Measurements from ENCODE around the gene EXOC4.

The EXOC4 gene

DNA sequence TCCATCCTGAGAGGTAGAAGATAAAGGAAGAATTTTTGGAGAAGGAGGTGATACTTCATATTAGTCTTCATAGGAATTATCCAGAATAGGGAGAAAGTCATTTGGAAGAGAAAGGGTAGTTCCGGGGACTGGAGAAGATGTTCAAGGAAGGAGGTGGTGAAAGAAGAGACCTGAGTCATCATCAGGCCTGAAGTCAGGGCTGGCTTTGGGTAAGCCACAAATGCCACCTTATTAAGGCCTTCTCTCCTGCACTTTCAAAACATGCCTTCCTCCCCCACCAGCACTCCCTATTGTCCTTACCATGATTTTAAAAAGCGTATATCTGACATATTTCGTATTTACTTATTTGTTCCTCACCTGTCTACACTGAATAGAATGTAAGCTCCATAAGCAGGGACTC lies 762.1 kb downstream of the EXOC4 start:
- DNase-seq = no peak

DNA sequence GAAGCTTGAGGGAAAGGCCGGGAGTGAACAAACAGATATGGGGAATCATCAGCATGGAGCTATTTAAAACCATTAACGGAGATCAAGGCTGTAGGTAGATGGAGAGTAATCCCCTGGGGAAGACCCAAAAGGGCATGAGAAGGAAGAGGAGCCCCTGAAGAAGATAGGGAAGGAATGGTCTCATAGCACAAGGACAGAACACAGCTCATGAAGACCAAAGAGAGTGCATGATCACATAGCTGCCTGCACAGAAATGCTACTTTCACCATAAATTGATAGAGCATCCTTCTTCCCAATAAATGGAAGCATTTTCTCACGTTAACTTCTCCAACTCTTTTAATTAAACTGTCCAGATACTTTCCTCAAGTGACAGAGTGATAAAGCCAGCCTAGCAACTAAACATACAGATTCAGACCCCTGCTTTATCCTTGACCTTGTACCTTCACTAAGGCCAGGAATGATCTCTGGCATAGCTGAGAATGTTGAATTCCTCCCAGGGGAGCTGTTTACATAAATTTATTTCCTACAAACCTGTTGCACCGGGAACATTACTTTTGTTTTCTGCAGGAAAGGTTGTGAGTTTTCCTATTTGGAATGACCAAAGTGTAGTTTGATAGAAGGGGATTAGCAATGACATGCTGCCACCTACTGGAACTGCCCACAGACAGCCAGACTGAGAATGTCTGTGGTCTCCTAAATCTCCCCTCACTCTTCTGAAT lies 763.5 kb downstream of the EXOC4 start:
- DNase-seq = peak; percentile 6

DNA sequence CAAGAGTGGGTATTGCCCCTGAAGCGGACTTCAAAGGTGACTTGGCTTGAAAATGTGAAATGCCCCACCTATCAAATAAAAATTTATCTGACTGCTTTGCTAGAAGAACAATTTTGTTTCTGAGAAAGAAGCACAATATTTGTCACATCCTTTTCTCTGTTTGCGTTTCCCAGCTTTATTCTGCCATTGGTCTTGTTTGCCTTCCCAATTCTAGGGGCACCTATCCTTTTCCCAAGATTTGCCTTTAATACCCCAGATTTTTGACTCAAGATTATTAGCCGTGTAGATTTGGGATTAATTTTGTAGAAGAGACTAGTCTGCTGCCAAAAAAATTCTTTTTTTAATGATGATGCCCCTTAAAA lies 764.0 kb downstream of the EXOC4 start:
- DNase-seq = no peak

DNA sequence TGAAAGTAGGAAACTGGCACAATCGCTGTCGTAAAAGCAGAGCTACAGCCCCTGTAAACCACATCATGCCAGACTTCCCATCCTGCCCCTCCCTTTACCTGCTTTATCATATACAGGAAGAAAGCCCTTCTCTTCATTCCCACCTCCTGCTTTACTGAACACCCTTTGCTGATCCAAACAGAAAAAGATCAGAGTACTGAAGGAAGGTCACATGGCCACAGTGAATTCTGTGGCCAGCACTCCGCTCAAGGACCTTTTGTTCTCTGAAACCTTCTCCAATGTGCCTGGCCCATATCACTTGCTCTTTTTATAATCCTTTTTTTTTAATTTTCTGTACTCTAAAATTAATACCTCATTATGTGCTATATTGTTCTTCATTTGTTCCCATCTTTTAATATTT lies 765.4 kb downstream of the EXOC4 start:
- DNase-seq = no peak

DNA sequence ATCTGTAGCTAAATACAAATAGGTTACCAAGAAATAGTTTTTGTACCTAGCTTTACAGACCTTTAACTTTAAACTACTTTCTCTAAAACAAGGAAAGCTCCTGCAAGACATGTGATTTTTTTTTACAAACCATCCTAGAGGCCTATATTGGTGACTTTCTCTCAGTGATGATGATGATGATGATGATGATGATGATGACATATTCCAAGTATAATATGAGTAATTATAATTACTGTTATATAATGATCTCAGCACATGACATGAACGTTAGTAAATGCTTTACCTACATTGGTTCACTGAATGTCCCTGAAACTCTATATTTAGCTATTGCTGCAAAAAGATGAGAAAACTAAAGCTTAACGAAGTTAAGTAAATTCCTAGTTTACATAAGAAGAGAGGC lies 766.4 kb downstream of the EXOC4 start:
- DNase-seq = no peak

DNA sequence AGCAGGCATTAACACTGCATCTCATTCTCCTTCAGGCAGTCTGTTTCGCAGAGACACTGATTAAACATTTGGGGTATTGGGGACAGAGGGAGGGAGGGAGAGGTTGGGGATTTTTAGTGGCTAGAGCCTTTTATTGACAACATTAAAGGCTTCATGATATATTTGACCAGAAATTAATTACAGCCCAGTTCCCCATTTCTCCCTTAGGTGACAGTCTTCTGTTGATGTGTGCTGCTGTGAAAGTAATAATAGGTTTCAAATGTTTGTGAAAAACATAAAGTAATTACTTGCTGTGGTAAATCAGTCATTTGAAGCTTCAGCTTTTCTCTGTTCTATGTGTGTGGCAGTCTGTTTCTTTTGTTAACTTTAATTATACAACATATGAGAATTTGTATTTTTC lies 769.0 kb downstream of the EXOC4 start:
- DNase-seq = no peak

DNA sequence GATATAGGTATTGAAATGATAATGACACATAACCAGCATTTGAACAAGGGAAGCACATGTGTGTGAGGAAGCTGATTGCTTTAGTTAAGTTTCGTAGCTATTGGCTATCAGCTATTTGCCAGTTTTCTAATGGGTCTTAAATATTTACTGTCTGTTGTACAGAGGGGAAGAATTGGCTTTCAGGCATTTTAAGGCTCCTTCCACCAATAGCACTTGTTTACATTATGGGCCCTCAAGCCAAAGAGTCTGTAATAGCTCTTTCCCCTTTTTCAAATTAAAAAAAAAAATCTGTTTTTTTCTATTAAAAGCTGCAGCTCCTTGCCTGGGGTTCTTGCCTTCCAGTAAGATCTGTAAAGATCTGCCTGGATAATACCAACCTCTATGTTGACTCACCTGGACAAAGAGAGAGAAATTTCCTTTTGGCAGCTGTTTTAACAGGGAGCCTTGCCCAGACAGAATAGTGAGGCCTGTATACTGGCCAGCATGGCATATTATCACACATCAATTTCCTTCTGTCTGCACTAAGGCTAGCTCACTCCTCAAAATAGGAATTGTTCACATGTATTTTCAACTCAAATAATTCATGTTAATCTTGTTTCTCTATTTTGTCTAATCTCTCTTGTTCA lies 769.5 kb downstream of the EXOC4 start:
- DNase-seq = no peak

DNA sequence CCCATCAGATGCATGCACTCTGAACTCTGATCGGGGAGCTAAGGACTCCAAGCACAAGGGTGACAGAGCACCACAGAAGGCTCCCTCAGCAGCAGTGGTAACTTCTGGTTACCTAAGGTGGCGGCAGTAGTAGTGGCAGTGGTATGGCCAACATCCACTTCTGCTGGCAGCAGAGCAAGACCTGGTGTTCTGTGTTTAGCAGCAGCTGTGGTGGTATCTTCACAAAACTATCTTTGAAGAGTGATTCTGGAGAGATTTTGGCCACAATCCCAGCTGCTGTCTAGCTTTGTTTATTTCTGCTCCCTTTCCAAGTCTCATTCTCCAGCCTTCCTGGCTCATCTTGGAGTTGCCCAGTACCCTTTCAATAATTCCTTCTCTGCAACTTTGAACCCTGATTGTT lies 771.9 kb downstream of the EXOC4 start:
- no peak for DNase-seq

DNA sequence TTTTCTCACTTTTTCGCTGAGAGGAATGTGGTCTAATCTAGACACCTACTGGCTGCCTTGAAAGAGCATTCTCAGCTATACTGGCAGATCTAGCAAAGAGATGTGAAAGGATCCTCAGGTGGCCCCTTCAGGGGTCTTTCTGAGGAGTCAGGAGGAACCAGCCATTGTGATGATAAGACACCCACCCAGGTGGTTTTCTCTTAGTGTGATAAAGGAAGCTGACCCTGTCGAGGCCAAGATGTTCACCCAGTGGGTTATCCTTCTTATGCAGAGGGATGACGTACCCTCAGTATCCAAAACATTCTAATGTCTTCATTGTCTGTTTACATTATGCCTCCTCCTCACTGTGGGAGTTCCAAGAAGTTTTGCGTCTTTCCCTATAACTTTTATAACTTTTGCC lies 776.0 kb downstream of the EXOC4 start:
- DNase-seq = no peak

DNA sequence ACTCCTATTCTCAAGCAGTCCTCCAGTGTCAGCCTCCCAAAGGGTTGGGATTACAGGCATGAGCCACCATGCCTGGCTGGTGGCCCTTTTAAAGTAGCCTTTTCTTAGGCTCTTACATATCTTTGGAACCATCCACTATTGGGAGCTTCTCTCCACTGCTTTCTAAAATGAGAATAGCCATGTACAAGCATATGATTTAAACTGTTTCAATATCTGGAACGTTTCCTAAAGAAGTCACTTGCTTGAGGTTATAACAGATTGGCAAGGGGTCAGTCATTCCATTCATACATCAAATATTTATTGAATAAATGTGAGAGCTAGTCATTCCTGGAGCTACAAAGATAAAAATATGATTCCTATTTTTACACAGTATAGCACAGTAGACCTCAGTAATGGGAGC lies 776.9 kb downstream of the EXOC4 start:
- DNase-seq = no peak

DNA sequence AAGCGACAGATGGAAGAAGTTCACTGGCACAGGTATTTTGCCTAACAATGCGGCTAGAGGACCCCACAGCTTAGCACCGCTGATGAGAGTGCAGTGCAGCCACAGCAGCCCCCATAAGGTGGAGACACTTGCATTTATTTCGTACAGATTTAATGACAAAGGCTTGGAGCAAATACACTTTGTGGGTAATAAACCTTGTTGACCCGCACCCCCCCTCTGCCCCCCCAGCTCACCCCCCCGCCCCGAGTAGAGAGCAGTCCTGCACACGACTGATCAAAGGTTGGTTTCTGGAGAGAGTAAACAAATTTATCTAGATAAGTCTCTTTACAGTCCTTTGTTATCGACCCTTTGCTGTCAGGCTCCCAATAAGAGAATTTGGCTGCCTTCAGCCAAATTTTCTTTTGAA lies 777.6 kb downstream of the EXOC4 start:
- DNase-seq = no peak

DNA sequence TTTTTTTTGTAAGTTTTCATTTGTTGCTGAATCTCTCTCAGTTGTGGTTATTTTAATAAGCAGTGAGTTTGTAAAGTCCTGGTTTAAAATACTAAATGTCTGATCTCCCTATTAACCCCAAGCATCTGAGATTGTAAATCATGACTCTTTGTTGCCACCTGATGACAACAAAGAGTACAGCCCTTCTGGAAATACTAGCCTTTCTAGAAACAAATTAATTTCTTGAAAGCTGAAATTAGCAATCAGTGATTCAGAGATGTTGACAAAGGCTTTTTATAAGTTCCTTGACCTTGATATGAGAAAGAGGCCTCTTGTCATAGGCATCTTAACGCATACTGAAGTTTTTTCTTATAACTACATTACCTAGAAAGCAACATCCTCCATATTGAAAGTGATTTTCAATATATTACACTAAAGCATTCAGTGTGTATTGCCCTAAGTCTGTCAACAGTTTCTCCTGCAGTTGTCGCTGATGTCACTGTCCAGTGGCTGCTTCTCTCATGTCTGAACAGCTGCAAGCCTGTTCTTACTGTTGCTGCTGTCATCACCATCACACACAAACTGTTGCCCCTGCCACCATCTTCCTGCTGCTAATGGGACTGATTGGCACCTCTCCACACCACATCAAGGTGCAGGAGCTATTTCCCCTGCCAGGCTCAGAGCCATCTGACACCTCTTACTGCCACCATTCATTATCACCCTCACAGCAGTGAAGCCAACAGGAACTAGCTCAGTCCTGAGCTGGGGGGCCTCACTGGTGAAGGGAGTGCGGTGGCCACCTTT lies 779.1 kb downstream of the EXOC4 start:
- no peak for DNase-seq

DNA sequence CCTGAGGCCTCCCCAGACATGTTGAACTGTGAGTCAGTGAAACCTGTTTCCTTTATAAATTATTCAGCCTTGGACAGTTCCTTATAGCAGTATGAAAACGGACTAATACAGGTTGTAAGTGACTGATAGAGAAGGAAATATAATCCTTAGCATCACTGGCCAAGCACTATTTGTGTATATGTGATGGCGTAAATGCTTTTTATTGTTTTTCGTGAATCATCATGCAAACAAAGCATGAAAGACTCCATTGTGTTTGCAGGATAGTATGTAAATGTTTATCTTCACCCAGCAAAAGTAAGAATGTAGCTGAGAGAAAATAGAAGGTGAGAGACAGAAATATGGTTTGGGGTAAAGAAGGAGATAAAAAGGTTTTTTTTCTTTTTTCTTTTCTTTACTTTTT lies 781.8 kb downstream of the EXOC4 start:
- no peak for DNase-seq

DNA sequence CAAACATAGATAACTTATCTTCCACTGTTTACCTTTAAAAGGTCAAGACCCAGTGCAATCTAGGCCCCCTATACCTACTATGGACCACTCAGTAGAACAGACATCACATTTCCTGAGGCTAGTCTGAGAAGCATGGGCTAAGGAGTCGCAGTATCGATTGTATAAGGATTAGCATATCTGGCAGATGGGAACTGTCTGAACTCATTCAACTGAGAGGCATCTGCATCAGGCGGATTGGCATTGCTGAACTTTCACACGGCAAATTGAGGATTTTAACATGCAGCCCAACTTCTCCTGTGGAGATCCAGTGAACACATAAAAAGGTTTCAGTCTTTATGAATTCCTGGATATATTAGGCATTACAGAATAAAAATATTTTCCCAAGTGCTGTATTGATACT lies 785.1 kb downstream of the EXOC4 start:
- DNase-seq = no peak

DNA sequence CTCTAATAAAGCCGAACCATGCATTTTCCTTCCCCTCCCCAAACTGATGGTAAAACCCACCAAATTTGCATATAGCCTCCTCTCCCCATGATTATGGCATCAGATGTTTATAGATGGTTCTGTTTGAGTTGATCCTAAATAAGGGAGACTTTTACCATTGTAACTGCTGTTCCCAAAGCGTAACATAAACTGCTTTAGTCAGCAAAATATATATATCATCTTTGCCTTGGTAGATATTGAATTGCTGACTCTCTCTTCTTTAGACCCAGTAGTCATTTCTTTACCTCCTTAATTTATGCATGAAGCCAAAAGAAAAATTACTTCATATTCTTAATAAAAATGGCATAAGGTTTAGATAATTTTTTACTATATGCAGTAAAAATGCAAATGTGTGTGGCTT lies 788.1 kb downstream of the EXOC4 start:
- no peak for DNase-seq

DNA sequence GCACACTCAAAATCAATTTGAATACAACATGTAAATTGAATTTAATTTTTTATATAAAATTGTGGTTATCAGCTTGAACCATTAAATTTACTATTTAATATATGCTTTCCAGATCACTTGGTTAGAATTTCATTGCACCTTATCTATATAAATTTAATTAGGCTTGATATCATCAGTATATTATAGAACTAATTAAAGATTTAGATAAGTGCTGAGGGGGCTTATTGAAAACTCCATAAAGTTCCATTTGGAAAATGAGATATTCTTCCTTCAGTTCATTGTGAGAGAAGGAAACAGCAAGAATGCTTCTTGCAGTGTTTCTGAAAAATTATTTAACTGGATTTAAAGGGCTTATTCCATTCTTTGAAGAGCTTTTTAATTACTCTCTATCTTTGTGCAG lies 788.6 kb downstream of the EXOC4 start:
- DNase-seq = no peak

DNA sequence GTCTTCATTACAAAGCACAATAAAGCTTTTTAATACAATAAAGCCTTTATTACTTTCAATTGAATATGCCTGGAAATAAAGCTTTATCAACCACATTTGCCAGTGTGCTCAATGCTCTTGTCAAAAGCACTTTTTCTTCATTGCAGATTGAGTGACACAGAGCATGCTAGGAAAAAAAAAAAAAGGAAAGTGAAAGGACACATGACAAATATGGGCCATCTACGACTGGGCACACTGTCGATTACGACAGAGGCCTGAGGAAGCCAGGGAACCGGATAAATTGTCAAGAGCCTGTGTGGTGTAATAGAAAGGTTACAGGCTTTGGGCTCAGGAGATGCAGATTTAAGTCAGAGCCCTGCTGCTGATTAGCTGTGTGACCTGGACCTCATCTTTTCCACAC lies 789.4 kb downstream of the EXOC4 start:
- no peak for DNase-seq

DNA sequence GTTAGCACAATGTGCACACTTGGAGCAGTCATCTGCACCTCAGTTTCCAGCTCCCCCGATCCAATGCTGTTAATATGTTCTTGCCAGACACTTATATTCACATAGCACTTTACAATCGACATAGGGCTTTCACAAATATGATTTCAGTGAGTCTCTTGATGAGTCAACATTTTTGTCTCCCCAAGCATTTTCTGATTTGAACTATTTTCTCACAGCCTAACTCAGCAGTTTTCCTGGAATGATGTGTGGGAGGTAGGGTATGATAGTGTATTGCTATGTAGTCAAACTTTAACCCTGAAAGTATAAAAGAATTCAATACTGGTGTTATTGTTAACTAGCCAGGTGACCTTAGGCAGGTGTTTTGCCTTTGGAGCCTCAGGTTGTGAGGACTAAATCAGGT lies 791.8 kb downstream of the EXOC4 start:
- no peak for DNase-seq

DNA sequence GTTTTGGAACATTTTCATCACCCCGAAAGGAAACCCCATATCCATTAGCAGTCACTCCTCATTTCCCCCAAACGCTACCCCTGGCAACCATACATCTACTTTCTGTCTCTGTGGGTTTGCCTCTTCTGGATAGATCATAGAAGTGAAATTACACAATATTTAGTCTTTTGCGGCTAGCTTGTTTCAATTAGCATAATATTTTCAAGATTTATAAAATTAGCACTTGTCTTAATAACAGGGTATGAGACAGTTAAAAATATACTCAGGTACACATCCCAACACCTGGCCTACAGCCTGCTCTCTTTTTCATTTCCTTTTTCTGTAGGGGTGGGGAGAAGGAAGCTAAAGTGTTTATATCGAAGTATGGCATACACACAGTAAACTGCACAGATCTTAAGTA lies 792.8 kb downstream of the EXOC4 start:
- no peak for DNase-seq

DNA sequence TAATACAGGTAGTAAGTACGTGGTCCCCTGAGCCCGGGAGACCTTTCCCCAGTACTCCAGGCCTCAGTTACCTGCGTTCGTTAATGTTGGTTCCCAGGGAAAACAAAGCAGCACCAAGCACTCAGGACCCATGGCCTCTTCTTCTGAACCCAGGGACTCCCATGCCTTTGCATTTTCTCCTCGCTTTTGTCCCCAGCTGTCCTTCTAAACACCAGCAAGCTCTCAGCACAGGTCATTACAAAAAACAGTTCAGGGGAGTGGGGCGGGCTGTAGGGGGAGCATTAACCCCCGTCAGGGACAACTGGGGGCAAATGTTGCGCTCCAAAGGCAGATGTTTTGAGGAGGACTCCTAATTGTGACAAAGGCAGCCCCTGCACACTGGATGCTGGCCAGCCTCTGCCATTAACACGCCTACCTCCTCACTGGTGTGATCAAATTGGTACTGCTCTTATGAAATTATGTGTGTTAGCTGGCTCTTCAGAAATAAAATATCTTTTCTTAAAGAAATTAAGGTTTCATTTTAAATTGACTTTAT lies 793.8 kb downstream of the EXOC4 start:
- no peak for DNase-seq

DNA sequence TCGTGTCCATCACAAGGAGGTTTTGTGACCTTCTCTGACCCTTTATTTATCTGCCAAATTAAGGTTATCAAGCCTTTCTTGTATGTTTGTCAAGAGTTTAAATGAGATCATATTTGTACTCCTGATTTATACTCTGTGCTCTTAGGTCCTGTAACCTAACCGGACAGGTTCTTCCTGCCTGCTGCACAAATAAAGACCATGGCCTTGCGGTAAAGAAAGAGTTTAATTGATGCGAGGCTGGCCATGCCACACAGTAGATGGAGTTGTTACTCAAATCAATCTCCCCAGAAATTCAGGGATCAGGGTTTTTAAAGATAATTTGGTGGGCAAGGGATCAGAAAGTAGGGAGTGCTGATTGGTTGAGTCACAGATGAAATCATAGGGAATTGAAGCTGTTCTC lies 794.8 kb downstream of the EXOC4 start:
- no peak for DNase-seq

DNA sequence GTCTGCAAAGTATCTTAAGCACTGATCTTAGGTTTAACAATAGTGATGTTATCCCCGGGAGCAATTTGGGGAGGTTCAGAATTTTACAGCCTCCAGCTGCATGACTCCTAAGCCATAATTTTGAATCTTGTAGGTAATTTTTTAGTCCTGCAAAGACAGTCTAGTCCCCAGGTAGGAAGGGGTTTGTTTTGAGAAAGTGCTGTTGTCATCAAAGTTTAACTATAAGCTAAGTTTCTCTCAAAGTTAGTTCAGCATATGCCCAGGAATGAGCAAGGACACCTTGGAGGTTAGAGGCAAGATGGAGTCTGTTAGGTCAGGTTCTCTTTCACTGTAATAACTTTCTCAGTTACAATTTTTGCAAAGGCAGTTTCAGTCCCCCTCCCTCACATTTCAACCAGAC lies 795.3 kb downstream of the EXOC4 start:
- DNase-seq = no peak

DNA sequence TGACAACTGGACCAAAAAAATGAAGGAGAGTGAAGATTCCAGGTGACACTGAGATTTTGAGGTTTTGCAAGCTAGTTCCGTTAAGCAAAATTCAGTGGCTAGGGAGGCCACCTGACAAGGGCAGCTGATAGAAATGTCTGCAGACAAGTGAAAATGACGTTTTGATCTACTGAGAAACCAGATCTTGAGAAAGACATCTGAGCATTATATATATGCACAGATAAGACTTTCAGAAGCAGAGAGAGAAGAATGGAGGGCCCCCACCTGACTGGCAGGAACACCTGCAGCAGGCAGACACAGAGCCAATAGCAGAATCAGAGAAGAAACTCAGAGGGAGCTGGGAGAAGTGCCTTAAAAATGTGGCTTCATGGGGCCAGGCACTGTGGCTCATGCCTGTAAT lies 798.1 kb downstream of the EXOC4 start:
- no peak for DNase-seq

DNA sequence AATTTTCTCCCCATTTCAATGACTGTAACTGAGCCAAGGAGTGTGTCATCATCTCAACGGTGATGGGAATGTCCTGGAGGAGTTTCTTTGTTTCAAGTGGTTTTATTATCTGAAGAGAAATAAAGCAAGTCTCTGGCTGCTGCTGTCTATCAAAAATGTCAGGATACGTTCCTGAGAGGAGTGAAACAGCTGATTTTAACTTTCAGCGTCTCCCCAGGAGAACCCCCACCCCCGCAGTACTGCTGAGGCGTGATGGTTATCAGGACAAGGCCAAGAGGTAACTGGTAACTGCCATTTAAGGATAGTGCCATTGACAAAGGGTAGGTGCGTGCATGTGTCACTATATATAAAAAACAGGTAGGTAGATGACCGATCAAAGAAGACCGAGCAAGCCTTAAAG lies 803.9 kb downstream of the EXOC4 start:
- DNase-seq = no peak
